ENCODE data around the gene SCP2D1. TPM values are rescaled to one million over a fixed set of nuclear protein-coding genes. Genes with fewer than 3 reads are reported as not detected.

SCP2D1 gene
- total and polyA plus RNA-seq, 2 experiments from 2014 or later: not detected

DNA sequence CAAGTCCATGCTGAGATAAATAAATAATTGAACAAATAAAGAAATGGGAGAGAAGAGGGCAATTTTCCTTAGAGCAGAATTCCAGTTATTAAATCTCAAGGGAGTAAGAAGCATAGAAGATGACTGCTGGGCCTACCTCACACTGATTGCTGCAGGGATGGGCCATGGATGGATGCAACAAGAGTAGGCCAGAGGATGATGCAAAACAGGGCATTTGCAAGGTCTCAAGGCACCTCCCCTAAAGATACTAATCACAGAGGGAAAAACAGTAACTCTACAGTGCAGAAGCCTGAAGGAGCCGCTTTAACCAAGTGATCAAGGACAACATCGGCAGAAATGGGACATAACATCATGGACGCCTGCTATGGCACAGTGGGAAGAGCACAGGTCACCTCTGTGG, 1.7 kb upstream of the SCP2D1 start:
- no peaks in the 10 kb centered on the region for H3K36me3 ChIP-seq
- TF ChIP-seq, protein P1, sequence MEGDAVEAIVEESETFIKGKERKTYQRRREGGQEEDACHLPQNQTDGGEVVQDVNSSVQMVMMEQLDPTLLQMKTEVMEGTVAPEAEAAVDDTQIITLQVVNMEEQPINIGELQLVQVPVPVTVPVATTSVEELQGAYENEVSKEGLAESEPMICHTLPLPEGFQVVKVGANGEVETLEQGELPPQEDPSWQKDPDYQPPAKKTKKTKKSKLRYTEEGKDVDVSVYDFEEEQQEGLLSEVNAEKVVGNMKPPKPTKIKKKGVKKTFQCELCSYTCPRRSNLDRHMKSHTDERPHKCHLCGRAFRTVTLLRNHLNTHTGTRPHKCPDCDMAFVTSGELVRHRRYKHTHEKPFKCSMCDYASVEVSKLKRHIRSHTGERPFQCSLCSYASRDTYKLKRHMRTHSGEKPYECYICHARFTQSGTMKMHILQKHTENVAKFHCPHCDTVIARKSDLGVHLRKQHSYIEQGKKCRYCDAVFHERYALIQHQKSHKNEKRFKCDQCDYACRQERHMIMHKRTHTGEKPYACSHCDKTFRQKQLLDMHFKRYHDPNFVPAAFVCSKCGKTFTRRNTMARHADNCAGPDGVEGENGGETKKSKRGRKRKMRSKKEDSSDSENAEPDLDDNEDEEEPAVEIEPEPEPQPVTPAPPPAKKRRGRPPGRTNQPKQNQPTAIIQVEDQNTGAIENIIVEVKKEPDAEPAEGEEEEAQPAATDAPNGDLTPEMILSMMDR (IDR thresholded peaks at IDR 0.05; ENCODE audit: low read depth, low read length): no peak

DNA sequence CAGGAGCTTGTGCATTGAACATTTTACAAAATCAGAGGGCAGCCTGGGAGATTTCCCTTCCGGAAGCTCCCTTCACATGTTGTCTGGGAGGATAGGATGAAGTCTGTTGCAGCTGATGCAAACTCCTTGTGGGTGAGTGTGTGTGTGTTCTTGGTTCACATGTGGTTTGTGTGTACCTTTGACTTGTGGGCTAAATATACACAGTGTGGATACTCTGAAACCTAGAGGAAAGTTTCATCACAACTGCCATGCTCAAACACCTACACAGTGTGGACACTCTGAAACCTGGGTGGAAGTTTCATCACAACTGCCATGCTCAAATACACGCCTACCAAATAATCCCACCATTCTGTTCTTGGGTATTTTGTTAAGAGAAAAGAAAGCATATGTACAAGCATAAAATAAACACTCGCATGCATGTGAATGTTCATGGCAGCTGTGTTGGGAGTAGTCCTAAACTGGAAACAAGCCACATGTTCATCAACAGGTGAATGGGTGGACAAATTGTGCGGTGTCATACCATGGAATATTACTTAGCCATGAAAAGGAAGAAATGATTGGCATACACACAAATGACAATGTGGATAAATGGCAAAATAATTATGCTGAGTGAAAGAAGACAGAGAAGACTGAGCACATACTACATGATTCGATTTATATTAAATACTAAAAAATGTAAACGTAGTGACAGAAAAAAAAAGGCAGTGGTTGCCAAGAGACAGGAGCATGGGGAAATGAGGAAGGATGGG, 1.8 kb downstream of the SCP2D1 start:
- Histone ChIP-seq H3K36me3 (no peaks in the 10 kb centered on the region), H3K9me3 (ENCODE audit: low read depth) (no peaks in the 10 kb centered on the region), H3K4me1 (ENCODE audit: low read depth) (no peaks in the 10 kb centered on the region), H3K27ac (no peak overlapping the region), H3K27me3 (no peaks in the 10 kb centered on the region), H3K4me3 (no peak overlapping the region)
- TF ChIP-seq, protein P1 (IDR thresholded peaks at IDR 0.05; ENCODE audit: low read depth, low read length): no peak
- no peak for DNase-seq (ENCODE audit: low read depth in 1 of 2, low spot score in 1 of 2)

More for the DNA sequence above, 1.7 kb upstream of the SCP2D1 start:
- Histone ChIP-seq H3K4me3 (no peak overlapping the region), H3K27me3 (no peaks in the 10 kb centered on the region), H3K4me1 (ENCODE audit: low read depth) (no peaks in the 10 kb centered on the region), H3K27ac (no peak overlapping the region), H3K9me3 (ENCODE audit: low read depth) (no peaks in the 10 kb centered on the region)
- no peak for DNase-seq (ENCODE audit: low read depth in 1 of 2, low spot score in 1 of 2)

DNA sequence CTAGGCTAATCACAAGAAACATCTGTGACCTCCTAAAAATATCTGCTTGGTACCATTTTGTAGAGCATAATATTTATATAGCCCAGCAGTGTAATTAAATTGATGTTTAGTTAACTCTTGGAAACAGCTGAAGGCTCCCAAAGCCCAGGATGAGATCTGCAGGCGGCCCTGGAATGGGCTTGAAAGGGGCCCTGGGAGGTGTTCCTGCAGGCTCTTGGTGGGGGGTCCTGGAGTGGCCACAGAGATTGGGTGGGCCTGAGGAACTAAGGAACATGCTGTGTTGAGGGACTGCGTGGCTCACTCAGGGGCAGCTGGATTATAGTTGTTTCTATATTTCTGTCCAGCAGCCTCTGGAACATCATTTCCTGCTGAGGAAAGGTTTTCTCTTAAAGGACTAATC, 9.2 kb downstream of the SCP2D1 start:
- Histone ChIP-seq H3K4me3 (no peak overlapping the region), H3K9me3 (ENCODE audit: low read depth) (no peaks in the 10 kb centered on the region), H3K4me1 (ENCODE audit: low read depth) (no peaks in the 10 kb centered on the region), H3K36me3 (no peaks in the 10 kb centered on the region), H3K27ac (no peak overlapping the region), H3K27me3 (no peaks in the 10 kb centered on the region)
- TF ChIP-seq, protein P1 (IDR thresholded peaks at IDR 0.05; ENCODE audit: low read depth, low read length): no peak
- no peak for DNase-seq (ENCODE audit: low read depth in 1 of 2, low spot score in 1 of 2)

DNA sequence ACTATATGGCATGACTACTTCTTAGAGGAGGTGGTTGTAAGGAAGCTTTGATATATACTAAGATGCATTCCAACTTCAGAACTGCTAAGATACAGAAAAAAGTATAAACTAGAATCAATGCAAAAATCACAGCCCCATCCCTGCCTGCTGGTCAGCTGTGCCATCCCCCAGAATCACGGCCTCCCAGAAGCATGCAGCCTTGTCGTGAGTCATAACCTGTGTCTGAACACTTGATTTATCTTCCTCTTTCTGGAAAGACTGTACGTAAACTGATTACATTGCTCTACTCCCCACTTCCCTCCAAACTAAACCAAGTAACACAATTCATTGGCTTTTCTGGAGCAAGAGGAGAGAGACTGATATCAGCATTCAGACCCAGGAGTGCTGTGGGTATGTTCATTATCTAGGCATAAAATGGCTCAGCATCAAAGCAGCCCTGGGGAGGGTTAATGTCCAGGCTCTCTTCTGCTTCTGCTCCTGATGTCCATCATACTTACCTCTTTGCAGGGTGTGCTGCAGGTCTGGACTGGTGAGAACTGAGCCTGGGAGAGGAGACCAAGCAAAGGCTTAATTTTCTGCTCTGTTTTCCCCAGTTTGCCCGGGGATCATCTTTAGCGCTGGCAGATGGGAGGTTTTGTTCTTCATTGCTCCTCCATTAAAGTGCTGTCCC, 18.4 kb downstream of the SCP2D1 start:
- Histone ChIP-seq H3K9me3 (ENCODE audit: low read depth) (no peaks in the 10 kb centered on the region), H3K4me1 (ENCODE audit: low read depth) (no peaks in the 10 kb centered on the region), H3K4me3 (no peak overlapping the region), H3K27ac (no peak overlapping the region), H3K36me3 (no peaks in the 10 kb centered on the region), H3K27me3 (no peaks in the 10 kb centered on the region)
- TF ChIP-seq, protein P1 (IDR thresholded peaks at IDR 0.05; ENCODE audit: low read depth, low read length): no peak
- DNase-seq (ENCODE audit: low read depth in 1 of 2, low spot score in 1 of 2): no peak

DNA sequence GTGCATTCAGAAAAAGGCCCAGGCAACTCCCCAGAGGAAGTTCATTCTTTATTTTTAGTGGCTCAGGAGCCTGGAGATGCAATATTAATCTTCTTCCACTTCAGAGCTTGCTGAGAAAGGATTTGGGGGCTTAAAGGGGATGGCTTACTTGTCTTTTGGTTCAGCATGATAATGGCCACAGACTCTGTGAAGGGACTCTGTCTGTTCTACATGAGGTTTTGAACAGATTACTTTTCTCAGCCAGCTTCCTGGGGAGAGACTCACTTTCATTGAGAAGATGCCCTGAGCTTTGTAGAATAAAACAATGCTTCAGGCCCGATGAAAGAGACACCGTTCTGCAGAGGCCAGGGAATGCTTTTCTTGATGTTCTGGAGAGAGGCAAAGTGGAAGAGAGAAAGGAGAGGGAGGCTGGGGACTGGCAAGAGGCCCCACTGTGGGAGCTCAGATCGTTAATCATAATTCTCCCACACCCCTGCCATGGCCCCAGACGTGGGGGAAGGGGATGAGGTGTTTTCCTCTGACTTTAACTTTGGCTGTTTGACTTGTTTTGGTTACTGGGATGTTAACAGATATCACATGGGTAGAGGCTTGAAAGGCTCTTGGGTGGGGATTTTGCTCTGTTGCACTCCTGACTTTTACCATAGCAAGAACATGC, 19.1 kb downstream of the SCP2D1 start:
- peaks cover 5% of the 10 kb centered on the region for H3K4me1 ChIP-seq (ENCODE audit: low read depth)
- no peaks in the 10 kb centered on the region for H3K27me3 ChIP-seq
- no peak overlapping the region for H3K27ac ChIP-seq
- no peak overlapping the region for H3K4me3 ChIP-seq
- no peaks in the 10 kb centered on the region for H3K9me3 ChIP-seq (ENCODE audit: low read depth)
- no peak for DNase-seq (ENCODE audit: low read depth in 1 of 2, low spot score in 1 of 2)
- no peaks in the 10 kb centered on the region for H3K36me3 ChIP-seq
- TF ChIP-seq, protein P1 (IDR thresholded peaks at IDR 0.05; ENCODE audit: low read depth, low read length): no peak
